Left lung (tissue), 10 donors: Measurements from ENCODE around the gene CA10. TPM values are rescaled to one million over a fixed set of nuclear protein-coding genes. Genes with fewer than 3 reads are reported as not detected.

ENCODE experiments used
- ATAC-seq: fragments of 200-7000 bp; cut with Tn5 transposase; one replicate; pipeline ENCODE4 v1.9.1; 2020; ENCODE audit warnings: moderate library complexity
- DNase-seq, 4 donors: peaks; one replicate each; pipeline ENCODE4 v3.0.0-alpha.2; 2013 to 2020
- H3K27ac ChIP-seq, 2 donors: fragments of 200-600 bp; sonication (generic) in 1 of 2; one replicate each; pipeline versions ENCODE4 v1.5.0 to v1.8.0; 2020 to 2021
- H3K27me3 ChIP-seq, 2 donors: fragments of 200-600 bp; sonication (generic) in 1 of 2; one replicate each; pipeline versions ENCODE4 v1.5.0 to v1.8.0; 2020 to 2021
- H3K36me3 ChIP-seq, 2 donors: fragments of 200-600 bp; sonication (generic) in 1 of 2; one replicate each; pipeline versions ENCODE4 v1.5.0 to v1.8.0; 2020 to 2021
- H3K4me1 ChIP-seq, 2 donors: fragments of 200-600 bp; one replicate each; pipeline ENCODE4 v1.8.0; 2021
- H3K4me3 ChIP-seq, 2 donors: fragments of 200-600 bp; sonication (generic) in 1 of 2; one replicate each; pipeline versions ENCODE4 v1.5.0 to v1.8.0; 2020 to 2021; ENCODE audit warnings: mild to moderate bottlenecking in 1 of 2
- H3K9me3 ChIP-seq, 2 donors: fragments of 200-600 bp; sonication (generic) in 1 of 2; one replicate each; pipeline versions ENCODE4 v1.5.0 to v1.8.0; 2020 to 2021
- intact Hi-C, 2 donors: fragments of 100-400 bp; cut with DNase I; formaldehyde crosslinking; loops; one replicate each; pipeline versions ENCODE4 v1.11.2 to v1.14.2; 2022
- polyA plus RNA-seq, 6 donors: library from polyadenylated mRNA; unstranded; fragments of 120-200 nt; gene quantifications; one replicate each; pipeline ENCODE4 v1.2.1, GENCODE V29; 2013; ENCODE audit not compliant: insufficient read length in 6 of 6
- total RNA-seq, 2 donors: library from RNA; stranded (reverse); fragmentation: NEBNext Ultra II Directional; extraction: Animal tissue kit (Norgen Biotek cat#: 25700); gene quantifications; one replicate each; pipeline ENCODE4 v1.2.1, GENCODE V29; 2021
- TF ChIP-seq, protein P1 (sequence below), 2 donors: fragments of 200-600 bp; sonication (generic) in 1 of 2; IDR thresholded peaks; one replicate each; pipeline versions ENCODE4 v1.5.0 to v1.8.0; 2021; ENCODE audit warnings: antibody characterized with exemption in 2 of 2
- donor health status: DM: no; HTN: yes; CAD: no.
- donor health status: DM: no; HTN: no; CAD: no.

Gene CA10
- total and polyA plus RNA-seq, 8 donors = 0.06 to 0.31 TPM; not detected in 6

DNA sequence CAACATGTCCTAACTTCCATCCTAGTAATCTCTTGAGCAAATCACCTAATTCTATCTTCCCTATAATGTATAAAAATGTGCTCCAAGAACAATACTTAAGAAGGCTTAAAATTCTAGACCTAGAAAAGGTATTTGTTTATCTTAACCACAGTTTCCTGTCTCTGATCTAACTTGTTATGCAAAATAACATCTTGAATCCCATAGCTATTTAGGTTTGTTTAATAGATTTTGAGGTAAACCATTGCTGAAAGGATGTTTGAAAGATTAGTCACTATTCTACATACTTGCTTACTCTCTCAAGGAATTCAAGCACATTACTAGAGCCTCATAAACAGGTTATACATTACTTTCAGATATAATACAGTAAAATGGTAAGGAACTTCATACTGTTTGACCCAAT, 13.0 kb downstream of the CA10 start:
- Histone ChIP-seq H3K4me1 (no peaks in the 10 kb centered on the region), H3K36me3 (no peaks in the 10 kb centered on the region), H3K27me3 (no peaks in the 10 kb centered on the region), H3K4me3 (no peak overlapping the region), H3K9me3 (no peaks in the 10 kb centered on the region), H3K27ac (no peak overlapping the region)
- intact Hi-C loops = no loop called here
- ATAC-seq (no peak), DNase-seq (no peak)
- TF ChIP-seq, protein P1, sequence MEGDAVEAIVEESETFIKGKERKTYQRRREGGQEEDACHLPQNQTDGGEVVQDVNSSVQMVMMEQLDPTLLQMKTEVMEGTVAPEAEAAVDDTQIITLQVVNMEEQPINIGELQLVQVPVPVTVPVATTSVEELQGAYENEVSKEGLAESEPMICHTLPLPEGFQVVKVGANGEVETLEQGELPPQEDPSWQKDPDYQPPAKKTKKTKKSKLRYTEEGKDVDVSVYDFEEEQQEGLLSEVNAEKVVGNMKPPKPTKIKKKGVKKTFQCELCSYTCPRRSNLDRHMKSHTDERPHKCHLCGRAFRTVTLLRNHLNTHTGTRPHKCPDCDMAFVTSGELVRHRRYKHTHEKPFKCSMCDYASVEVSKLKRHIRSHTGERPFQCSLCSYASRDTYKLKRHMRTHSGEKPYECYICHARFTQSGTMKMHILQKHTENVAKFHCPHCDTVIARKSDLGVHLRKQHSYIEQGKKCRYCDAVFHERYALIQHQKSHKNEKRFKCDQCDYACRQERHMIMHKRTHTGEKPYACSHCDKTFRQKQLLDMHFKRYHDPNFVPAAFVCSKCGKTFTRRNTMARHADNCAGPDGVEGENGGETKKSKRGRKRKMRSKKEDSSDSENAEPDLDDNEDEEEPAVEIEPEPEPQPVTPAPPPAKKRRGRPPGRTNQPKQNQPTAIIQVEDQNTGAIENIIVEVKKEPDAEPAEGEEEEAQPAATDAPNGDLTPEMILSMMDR (IDR thresholded peaks at IDR 0.05) = no peak

DNA sequence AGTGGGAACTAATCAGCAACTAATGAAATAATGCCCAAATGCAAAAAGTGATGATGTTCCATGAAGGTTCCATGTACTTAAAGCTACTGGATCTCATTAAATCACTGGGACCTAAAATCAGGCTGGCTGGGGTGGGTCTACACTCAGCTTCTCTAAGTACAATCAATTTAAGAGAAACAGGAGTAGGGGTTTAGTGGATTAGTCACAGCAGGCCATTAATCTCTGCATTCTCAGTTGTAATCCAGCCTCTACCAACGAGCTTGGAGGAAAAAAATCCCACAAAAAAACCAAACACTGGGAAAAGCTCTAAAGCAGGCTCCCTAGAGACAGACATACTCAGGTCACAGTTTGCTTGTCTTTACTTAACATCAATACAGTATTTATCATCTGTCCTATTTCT, 15.0 kb downstream of the CA10 start:
- intact Hi-C loops = no loop called here
- Histone ChIP-seq H3K27me3 (no peaks in the 10 kb centered on the region), H3K36me3 (no peaks in the 10 kb centered on the region), H3K4me1 (no peaks in the 10 kb centered on the region), H3K9me3 (no peaks in the 10 kb centered on the region), H3K4me3 (no peak overlapping the region), H3K27ac (no peak overlapping the region)
- TF ChIP-seq, protein P1 (IDR thresholded peaks at IDR 0.05) = no peak
- ATAC-seq (no peak), DNase-seq (no peak)

DNA sequence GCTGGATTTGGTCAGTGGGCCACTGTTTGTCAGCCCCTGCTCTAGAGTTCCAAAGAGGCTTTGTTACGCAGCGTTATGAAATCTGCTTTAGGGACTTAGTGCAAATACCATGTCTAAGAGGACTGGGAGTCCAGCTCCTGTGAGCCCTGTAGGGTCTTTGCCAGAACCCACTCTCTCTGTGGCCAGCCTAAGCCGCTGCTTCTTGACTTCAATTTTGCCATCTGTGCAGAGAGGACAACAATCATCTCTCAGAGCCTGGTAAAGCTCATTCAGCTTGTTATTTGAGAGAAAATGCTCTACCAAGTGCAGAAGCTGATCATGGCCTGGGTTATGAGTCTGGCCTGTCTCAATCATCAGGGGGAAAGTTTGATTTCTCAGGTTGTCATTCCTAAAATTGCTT, 17.9 kb downstream of the CA10 start:
- Histone ChIP-seq H3K27ac (no peak overlapping the region), H3K9me3 (no peaks in the 10 kb centered on the region), H3K4me3 (no peak overlapping the region), H3K27me3 (no peaks in the 10 kb centered on the region), H3K4me1 (no peaks in the 10 kb centered on the region), H3K36me3 (no peaks in the 10 kb centered on the region)
- DNase-seq (no peak), ATAC-seq (no peak)
- TF ChIP-seq, protein P1 (IDR thresholded peaks at IDR 0.05) = no peak
- intact Hi-C loops = no loop called here

DNA sequence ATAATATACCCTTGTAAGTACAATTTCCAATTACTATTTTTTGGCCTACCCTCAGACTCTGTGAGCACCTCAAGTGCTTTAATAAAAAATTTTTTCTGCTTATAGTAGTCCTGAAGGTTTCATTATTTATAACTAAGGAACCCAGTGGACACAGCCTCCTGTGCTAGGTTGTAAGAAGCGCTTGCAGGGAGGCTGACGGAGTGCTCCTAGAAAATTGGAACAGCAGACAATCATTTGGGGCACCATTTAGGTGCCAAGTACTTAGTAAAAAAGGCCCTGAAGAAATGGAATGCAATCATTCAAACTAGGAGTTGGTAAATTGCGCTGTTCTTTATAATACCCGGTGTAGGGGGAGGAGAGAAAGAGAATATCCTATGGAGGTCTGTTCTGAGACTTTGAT, 19.8 kb downstream of the CA10 start:
- ATAC-seq = no peak
- no peak overlapping the region for H3K4me3 ChIP-seq
- no peak for DNase-seq
- H3K9me3 ChIP-seq = no peaks in the 10 kb centered on the region
- TF ChIP-seq, protein P1 (IDR thresholded peaks at IDR 0.05) = no peak
- H3K4me1 ChIP-seq = no peaks in the 10 kb centered on the region
- H3K27ac ChIP-seq = no peak overlapping the region
- no peaks in the 10 kb centered on the region for H3K36me3 ChIP-seq
- intact Hi-C loops = no loop called here
- no peaks in the 10 kb centered on the region for H3K27me3 ChIP-seq

DNA sequence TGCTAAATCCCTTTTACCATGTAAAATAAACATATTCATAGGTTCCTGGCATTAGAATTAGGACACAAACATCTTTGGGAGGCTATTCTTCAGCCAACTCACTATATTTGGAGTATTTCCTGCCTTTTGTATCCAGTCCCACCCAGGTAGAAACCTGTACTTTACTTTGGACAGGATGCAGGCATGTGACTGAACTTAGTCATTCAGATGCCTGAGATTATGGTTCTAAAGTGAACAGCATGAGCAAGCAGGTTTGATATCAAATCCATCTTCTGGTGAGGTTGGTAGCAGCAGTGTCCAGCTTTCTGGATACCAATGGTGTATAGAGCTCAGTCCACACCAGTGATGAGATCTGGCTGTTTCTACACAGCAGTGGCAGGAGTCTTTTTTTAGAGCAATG, 20.2 kb downstream of the CA10 start:
- TF ChIP-seq, protein P1 (IDR thresholded peaks at IDR 0.05) = no peak
- no peaks in the 10 kb centered on the region for H3K9me3 ChIP-seq
- H3K4me3 ChIP-seq = no peak overlapping the region
- DNase-seq = no peak
- no peak for ATAC-seq
- H3K27ac ChIP-seq = no peak overlapping the region
- no peaks in the 10 kb centered on the region for H3K27me3 ChIP-seq
- no peaks in the 10 kb centered on the region for H3K4me1 ChIP-seq
- no peaks in the 10 kb centered on the region for H3K36me3 ChIP-seq
- intact Hi-C loops = no loop called here
